Activated CD4-positive, CD25-positive, alpha-beta regulatory T cell (primary cell): ENCODE measurements around the gene FAM118B.

Experiments used
- DNase-seq, 4 experiments: peaks; one replicate each; lab custom pipeline; 2025; lab: John Stamatoyannopoulos, UW

Gene FAM118B

GRCh38 chr11:126186708-126187529 is 24.7 kb upstream of the FAM118B start:
- DNase-seq = no peak

DNA sequence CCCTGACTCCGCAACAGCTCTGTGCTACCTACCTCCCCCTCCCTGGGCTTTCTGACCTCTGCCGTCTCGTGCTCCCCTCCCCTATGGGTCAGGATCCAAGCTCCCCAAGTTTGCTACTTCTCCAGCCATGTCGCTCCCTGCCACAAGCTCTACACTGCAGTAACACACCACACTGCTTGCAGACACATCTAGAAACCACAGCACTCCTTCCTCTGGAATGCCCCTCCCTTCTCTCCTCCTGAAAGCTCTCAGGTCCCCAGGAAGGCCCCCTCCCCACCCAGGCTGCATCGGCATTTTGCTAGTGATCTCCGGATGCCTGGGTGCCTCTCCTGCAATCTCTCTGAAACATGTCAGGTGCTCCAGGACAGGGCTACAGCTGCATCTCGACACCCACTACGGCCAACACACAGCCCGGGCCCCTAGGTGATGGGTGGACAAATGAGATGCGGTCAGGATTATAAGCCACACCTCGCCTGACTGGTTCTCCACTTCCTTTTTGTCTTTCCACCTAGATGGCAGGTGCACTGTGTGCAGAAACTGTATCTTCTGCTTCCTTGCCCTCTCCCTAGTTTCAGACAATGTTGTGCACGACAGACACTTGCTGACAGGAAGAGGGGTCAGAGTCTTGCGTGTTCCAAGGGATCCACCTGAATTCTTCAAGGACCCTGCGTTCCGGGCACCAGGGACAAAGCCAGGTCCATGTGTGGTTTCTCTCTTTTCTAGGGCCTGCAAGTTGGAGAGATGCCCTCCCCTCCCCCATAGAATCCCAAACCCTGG is 23.1 kb upstream of the FAM118B start:
- DNase-seq = no peak

- DNase-seq = no peak
These were observed 22.3 kb upstream of the FAM118B start for GRCh38 chr11:126189109-126189929.

DNA sequence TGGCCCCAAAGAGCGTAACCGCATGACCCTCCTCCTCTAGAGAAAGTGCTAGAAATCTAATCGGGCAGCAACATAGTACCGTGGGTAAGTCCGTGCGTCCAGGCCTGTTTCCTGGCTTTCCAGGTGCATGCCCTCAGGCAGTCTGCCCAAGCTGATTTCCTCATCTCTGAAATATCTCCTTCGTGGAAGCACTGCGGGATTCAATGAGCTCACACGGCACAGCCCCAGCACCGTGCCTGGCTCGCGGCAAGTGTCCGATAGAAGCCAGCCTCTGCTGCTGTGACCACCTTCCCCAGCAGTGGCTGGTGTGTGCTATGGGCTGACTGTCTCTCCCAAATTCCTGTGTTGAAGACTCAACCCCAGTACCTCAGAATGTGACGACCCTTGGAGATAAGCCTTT is 20.8 kb upstream of the FAM118B start:
- DNase-seq = no peak

- DNase-seq = no peak
These were observed 20.1 kb upstream of the FAM118B start for GRCh38 chr11:126191379-126192073.

DNA sequence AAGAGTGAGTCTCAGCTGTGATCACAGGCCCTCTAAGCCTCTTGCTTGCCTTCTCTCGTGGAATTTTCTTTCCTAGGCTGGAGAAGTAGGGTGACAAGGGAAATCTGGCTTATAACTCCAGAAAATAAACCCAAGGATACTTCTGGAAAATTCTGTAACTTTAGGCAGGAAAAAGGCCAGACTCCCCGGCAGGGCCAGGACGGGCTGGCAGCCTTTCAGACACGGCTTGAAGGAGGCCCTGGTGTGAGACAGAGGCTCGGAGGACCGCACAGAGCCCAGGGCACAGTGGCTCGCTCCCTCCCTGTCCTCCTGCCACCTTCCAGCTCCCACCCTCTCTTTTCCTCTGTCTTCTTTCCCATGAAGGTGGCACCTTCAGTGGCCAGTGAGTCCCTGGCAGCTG is 19.2 kb upstream of the FAM118B start:
- no peak for DNase-seq

DNA sequence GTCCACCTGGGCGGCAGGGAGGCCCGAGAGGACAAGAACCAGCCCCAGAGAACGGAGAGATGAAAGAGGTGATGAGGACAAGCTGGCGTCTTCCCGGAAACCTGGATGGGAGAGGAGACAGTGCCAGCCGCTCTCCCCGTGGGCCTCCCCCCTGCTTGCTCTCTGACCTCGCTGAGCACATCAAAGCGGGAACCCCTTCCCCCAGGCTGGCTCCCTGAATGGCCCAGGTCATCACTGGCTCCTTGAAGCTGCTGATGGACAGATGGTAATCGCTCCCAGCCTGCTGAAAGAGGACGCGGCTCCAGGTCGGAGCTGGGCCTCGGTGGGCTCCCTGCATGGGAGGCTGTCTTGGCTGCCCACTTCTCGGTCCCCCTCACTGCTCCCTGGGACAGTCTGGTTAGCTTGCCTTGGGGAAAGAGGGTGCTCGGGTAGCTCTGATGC is 18.5 kb upstream of the FAM118B start:
- DNase-seq = no peak

DNA sequence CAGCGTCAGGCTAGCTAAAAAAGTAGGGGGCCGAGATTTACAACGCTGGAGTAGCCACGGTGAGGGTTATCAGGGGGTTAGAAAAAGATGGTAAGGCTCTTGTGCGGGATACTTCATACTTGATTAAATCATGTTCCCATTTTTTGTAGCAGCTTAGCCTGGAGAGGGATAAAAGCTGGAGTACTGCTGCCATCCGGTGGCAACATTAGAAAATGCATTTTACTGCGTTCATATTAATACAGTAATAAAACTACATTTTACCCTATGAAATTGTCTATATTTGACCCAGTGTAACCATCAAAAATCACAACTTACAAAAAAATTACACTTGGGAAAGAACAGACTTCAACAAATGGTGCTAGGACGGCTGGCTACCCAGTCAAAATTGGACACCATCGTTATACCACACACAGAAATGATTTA is 17.4 kb upstream of the FAM118B start:
- DNase-seq = no peak

DNA sequence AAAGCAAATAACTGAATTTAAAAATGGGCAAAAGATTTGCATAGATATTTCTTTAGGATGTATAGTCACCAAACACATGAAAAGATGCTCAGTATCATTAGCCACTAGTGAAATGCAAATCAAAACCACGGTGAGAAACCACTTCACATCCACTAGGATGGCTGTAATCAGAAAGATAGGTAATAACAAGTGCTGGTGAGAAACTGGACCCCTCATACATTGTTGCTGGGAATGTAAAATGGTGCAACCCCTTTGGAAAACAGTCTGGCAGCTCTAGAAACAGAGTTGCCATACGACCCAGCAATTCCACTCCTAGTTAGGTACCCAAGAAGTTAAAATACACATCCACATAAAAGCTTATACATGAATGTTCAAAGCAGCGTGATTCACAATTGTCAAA is 16.5 kb upstream of the FAM118B start:
- DNase-seq = no peak

- DNase-seq = no peak
These were observed 14.2 kb upstream of the FAM118B start for GRCh38 chr11:126197277-126197939.

DNA sequence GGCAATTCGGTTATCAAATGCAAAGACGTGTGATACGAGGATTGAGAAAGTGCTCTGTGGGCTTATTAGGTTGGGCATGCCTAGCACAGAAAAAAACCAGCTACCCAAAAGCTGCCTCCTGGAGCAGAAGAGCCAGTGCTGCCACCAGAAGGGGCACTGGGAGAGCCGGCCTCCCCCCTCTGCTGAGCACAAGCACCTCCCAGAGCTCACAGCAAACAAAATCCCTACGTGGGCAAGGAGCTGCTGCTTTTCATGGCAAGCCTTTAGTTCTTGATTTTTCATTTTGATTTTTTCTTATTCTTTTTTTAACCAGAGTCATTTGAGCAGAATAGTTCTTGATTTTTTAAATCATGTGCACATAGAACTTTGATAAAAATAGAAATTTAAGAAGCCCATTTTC is 12.9 kb upstream of the FAM118B start:
- DNase-seq = no peak

- DNase-seq = no peak
These were observed 8.8 kb upstream of the FAM118B start for GRCh38 chr11:126202646-126203359.

- no peak for DNase-seq
These were observed 6.2 kb upstream of the FAM118B start for GRCh38 chr11:126205359-126205758.

DNA sequence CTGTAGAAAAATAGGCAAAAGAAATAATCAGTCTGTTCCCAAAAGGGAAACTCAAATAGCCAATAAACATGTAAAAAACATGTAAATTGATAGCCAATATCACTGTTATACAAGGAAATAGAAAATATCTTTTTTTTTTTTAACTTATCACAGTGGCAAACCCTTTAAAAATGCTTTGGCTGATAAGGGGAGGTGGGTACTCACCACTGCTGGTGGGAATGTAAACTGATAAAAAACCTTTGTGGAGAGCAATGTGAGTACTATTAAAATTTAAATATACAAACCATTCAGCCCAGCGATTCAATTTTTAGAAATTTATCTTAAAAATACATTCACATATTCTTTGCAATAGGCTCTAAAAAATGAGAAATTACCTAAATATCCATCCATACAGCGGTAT is 3.7 kb upstream of the FAM118B start:
- DNase-seq = no peak

DNA sequence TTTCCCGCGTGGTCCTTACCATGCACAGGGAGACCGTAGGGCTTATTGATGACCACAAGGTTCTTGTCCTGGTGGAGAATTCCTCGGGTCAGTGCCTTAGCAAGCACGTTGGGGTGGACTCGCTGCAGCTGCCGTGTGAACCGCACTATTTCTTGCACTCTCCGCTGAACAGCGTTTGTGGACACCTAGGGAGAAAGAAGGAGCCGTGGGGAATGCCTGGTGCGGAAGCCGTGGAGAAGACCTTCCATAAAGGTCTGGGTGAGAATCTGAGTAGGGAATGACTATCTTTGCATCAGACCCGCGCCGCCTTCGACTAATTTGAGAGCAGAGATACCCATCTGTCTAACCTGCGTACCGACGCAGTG is 729 bp upstream of the FAM118B start:
- no peak for DNase-seq

DNA sequence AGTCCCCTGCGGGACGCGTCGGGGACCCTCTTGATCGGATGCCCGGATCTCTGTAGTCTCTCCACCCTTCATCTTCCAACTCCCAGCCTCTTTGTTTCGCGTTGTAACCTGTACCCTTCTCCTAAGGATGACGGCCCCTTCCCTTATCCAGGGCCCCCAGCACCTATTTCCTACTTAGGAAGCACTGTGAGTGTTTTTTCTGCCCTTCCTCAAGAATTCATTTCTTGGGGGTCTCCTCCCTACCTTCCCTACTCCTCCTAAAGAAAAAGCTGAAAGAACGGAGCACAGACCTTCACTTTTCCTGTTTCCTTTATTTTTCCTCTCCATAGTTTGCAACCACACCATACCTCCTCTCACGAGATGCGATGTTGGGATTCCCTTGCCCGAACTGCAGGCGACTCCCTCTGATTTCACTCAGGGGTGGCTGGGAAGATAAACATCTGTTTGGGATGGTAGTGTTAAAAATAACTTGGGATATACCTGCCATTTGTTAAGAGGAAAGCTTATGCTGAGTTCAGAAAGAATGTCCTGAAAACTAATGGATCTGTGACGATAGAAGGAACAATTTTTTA is 593 bp downstream of the FAM118B start:
- DNase-seq = no peak

DNA sequence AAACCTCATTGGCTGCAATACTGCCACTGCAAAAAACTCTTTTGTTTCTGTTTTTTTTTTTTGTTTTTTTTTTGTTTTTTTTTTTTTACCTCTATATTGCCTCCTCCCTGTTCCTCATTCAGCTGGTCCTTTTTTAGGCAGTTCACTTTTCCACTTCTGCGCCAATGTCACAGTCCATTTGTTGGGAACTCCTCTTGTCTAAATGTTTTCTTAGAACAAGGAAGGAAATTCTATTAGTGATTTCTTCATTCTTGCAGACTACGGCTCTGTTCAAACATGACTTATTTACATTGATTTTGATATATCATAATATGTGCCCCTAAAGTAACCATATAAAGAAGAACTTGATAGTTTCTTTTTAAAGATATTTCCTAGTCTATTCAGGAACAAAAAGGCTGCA is 2.9 kb downstream of the FAM118B start:
- DNase-seq = no peak

- DNase-seq = no peak
These were observed 3.3 kb downstream of the FAM118B start for GRCh38 chr11:126214841-126215240.

GRCh38 chr11:126216526-126217305 is 5.1 kb downstream of the FAM118B start:
- DNase-seq = no peak

DNA sequence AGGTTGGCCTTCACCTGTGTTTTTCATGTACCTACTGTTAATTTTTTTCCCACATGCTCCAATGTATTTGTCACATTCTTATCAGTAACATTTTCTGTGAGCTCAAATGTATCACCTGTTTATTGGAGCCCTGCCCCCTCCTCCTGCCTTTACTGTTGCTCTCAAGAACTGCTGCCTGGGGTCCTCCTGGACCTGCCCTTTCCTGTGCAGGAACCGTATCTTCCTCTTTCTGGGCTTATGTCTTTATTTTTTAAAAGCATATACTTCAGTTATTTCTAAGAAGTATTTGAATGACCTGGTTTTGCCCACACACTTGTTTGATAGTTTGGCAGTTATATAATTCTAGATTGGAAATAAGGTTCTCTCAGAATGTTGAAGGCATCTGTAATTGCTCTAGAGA is 5.9 kb downstream of the FAM118B start:
- no peak for DNase-seq
